ENCODE results near the gene RNU7-1. TPM values are rescaled to one million over a fixed set of nuclear protein-coding genes. Genes with fewer than 3 reads are reported as not detected.

Gene RNU7-1
- total and polyA plus RNA-seq, 10 of the 15 experiments (the other 5 are each of a cell fraction or from before 2014, with no cell fraction given) = not detected

DNA sequence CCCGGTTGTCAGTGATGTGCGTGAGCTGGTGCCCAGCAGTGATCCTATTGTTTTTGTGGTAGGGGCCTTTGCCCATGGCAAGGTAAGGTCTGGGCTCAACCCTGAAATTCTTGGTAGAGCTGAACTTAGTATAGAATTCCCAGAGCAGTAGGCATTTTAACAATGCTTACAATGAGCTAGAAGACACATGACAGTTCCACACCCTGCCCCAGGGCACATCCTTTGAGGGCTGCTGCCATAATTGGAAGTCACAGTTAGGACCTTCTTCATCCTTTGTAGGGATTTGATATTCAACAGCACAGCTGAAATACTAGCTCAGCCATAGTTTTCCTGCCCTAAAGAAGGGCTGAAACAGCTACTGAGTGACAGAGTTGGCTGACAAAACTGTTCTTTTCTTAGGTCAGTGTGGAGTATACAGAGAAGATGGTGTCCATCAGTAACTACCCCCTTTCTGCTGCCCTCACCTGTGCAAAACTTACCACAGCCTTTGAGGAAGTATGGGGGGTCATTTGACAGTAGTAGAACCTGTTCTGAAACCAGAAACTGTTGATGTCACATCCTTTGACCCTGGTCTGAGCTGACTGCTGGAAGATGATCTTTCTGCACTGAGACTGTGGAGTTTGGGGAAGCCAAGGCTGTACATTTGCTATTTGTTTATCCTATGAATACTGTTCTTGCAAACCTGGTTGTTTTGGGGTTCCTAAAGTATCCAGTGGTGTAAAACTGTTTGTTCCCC lies 31.8 kb downstream of the RNU7-1 start:
- peaks cover 26% of the 10 kb centered on the region for H3K79me2 ChIP-seq (ENCODE audit: control insufficient read depth, insufficient read depth, low read length)
- BruUV-seq (replicated peaks) = no TSS peak
- H3K36me3 ChIP-seq (ENCODE audit: control insufficient read depth in 2 of 2, insufficient read depth in 2 of 2, low read length in 1 of 2) = peaks cover 24 to 43% of the 10 kb centered on the region in 2 experiments
- RAD21 ChIA-PET (ENCODE audit: unreplicated experiment) = interaction anchor here (1.0 to 1.3 kb wide), 3 partner anchors 9 to 32 kb away, joined by 3 to 4 read pairs (median 3); partner anchors contain the start of genes C12orf57 and RNU7-1
- no peak for FAIRE-seq
- H2AFZ ChIP-seq (ENCODE audit: control insufficient read depth, low read depth, low read length) = no peak overlapping the region
- CTCF ChIA-PET = interaction anchor here (1.2 to 2.5 kb wide), 6 partner anchors 32 to 138 kb away, joined by 3 to 13 read pairs (median 5); partner anchors contain the start of genes C12orf57, C1R, C1RL and LPCAT3
- H3K4me3 ChIP-seq = no peak overlapping the region
- H3K4me1 ChIP-seq (ENCODE audit: control insufficient read depth, insufficient read depth, low read length) = peaks cover 20% of the 10 kb centered on the region
- no peaks in the 10 kb centered on the region for H3K27me3 ChIP-seq (replicated peaks in 1 of 2; ENCODE audit: control insufficient read depth in 2 of 2, insufficient read depth in 2 of 2, low read length in 1 of 2)
- SMC1A ChIA-PET (ENCODE audit: uncharacterized antibody, unreplicated experiment) = interaction anchor here (0.5 to 1.3 kb wide), 7 partner anchors 12 to 138 kb away, joined by 3 to 6 read pairs (median 4); no protein-coding TSS in a partner anchor
- intact Hi-C loops (cut with micrococcal nuclease; ENCODE audit: unreplicated experiment) (no loop called here), in situ Hi-C loops (cut with MboI) (no loop called here)
- WGBS (ENCODE audit: insufficient coverage, insufficient replicate concordance, low lambda C conversion rate, missing lambda C conversion rate) = 100% methylated on average over 2 of the region's 2 CpGs
- no peak overlapping the region; the same call in 1 of the 2 replicates for H3K27ac ChIP-seq (ENCODE audit: control insufficient read depth, insufficient read depth)
- DNase-seq (ENCODE audit: low read depth, low spot score) = no peak
- no peaks in the 10 kb centered on the region for H3K9me3 ChIP-seq (replicated peaks; ENCODE audit: control insufficient read depth, insufficient read depth, low read length)
- TF ChIP-seq SREBF2 (IDR thresholded peaks at IDR 0.05; ENCODE audit: low read length) (no peak), ETV6 (conservative IDR thresholded peaks at IDR 0.05 in 1 of 2, IDR thresholded peaks at IDR 0.05 in 1 of 2; ENCODE audit: borderline replicate concordance in 1 of 2, low read depth in 1 of 2) (no peak; a peak in 1 of 4 replicates), CREB1 (IDR thresholded peaks at IDR 0.05; ENCODE audit: low read depth) (no peak)
- TF ChIP-seq, protein P1, sequence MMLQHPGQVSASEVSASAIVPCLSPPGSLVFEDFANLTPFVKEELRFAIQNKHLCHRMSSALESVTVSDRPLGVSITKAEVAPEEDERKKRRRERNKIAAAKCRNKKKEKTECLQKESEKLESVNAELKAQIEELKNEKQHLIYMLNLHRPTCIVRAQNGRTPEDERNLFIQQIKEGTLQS (IDR thresholded peaks at IDR 0.05; ENCODE audit: borderline replicate concordance, extremely low read depth, low read depth, low read length) = no peak
- peak; percentile 39 for ATAC-seq
- H4K20me1 ChIP-seq (ENCODE audit: control insufficient read depth, insufficient read depth) = no peaks in the 10 kb centered on the region; the same call in 1 of the 2 replicates
- peak overlapping the region; percentile 49 for H3K4me2 ChIP-seq (ENCODE audit: control insufficient read depth, insufficient read depth)
- H3K9ac ChIP-seq (ENCODE audit: control insufficient read depth, insufficient read depth, low read length) = no peak overlapping the region
- POLR2A ChIA-PET = interaction anchor here (0.6 to 1.9 kb wide), 5 partner anchors 12 to 1534 kb away, joined by 3 to 7 read pairs (median 4); partner anchors contain the start of gene LPCAT3

Data from GM12878 (cell line).